NCI-H748 treated with DMSO at 0.1 percent for 48 hours (cell line): ENCODE measurements around the gene GRAMD1A.

ENCODE experiments used
- DNase-seq: peaks from one replicate; lab custom pipeline; 2025; lab: John Stamatoyannopoulos, UW

Gene GRAMD1A

GRCh38 chr19:35055715-35056179, 55.6 kb downstream of the GRAMD1A start:
- peak; percentile 32 for DNase-seq

DNA sequence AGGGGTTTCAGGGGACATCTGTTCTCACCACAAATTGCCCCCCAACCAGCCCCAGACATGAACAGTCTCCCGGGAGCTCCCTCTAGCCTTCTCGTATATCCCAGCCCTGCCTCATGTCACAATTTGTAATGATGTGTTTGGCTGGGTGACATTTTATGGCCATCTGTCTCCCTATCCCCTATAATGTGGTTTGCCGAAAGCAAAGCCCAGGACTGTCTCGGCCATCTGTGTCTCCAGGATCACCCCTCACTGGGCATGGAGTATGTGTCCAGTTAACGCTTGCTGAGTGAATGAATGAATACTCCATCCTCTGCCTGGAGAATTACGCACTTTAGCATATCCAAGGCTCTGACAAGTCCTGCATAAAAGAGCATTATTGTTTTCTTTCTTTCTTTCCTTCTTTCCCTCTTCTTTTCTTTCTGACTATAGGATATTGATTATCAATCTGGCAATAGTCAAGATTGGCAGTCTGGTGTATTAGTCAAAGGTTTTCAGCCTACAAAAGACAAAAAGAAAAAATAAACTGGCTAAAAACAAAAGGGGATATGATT, 56.5 kb downstream of the GRAMD1A start:
- DNase-seq, result no peak

DNA sequence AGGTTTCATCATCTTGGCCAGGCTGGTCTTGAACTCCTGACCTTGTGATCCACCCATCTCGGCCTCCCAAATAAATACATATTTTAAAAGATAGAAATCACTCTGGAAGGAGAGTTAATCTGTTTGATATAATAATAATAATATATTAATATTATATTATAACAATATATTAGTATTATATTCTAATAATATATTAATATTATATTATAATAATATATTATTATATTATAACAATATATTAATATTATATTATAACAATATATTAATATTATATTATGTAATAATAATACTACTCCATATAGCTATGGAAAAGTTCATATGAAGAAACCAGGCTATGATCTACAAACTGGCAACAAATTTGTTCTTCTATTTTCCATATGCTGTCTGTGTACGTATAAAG, 58.2 kb downstream of the GRAMD1A start:
- no peak for DNase-seq

DNA sequence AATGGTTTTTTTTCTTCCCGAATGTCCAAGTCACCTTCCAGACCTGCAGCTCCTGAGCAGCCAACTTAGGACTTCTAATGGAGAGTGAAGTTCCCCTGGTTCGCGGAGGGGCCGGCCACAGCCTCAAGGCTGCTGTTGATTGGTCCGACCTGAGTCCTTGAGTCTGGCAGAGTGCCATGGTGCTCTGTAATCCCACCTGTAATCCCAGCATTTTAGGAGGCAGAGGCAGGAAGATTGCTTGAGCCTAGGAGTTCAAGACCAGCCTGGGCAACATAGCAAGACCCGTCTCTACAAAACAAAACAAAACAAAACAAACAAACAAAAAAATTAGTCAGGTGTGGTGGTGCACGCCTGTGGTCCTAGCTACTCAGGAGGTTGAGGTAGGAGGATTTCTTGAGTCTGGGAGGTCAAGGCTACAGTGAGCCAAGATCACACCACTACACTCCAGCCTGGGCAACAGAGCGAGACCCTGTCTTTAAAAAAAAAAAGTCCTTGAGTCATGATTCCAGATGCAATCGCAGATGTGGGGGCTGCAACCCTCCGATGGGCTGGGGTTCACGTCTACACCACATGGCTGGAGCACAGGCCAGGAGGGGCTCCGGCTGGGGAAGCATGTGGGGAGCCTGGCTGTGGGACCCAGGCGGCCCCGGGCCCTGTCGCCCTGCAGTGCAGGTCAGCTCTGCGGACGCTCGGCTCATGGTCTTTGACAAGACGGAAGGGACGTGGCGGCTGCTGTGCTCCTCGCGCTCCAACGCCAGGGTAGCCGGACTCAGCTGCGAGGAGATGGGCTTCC, 59.1 kb downstream of the GRAMD1A start:
- DNase-seq, result no peak

DNA sequence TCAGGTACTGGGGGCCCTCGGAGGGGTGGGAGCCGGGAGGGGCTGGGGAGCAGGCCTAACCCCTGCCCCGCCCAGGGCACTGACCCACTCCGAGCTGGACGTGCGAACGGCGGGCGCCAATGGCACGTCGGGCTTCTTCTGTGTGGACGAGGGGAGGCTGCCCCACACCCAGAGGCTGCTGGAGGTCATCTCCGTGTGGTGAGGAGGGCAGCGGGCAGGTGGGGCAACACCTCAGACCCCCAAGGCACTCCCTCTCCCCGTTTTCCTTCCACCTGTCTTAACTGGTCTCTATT, 59.6 kb downstream of the GRAMD1A start:
- DNase-seq, result no peak

GRCh38 chr19:35060160-35060855, 60.2 kb downstream of the GRAMD1A start:
- no peak for DNase-seq

GRCh38 chr19:35061583-35062373, 61.7 kb downstream of the GRAMD1A start:
- no peak for DNase-seq

DNA sequence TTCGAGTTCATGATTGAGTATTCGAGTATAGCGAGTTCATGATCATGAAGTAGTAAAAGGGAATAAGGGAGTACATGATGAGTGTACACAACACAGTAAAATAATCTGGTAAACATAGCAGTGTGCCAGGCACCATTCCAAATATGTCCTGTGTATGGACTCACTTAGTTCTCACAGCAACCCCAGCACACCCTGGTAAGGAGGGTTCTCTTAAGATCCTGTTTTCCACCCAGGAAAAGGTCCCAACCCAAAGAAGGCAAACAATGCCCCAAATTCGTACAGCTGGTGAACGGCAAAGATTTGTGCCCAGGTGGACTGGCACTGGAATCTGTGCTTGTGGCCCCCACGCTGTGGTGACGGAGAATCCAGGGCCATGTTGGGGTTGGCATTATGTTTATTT, 62.8 kb downstream of the GRAMD1A start:
- no peak for DNase-seq

- no peak for DNase-seq
Observed at GRCh38 chr19:35063940-35064818, 64.1 kb downstream of the GRAMD1A start.

GRCh38 chr19:35065574-35065973, 65.5 kb downstream of the GRAMD1A start:
- no peak for DNase-seq

DNA sequence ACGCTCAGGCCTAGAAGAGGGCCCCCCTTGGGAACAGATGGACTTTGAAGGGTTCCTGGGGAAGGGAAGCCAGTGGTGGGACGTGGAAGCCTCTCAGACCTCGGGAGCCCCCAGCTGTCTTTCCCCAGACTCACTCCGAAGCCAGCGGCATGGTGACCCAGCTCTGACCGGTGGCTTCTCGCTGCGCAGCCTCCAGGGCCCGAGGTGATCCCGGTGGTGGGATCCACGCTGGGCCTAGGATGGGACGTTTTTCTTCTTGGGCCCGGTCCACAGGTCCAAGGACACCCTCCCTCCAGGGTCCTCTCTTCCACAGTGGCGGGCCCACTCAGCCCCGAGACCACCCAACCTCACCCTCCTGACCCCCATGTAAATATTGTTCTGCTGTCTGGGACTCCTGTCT, 66.0 kb downstream of the GRAMD1A start:
- no peak for DNase-seq

GRCh38 chr19:35066691-35067563, 66.8 kb downstream of the GRAMD1A start:
- DNase-seq, result peak; percentile 41

DNA sequence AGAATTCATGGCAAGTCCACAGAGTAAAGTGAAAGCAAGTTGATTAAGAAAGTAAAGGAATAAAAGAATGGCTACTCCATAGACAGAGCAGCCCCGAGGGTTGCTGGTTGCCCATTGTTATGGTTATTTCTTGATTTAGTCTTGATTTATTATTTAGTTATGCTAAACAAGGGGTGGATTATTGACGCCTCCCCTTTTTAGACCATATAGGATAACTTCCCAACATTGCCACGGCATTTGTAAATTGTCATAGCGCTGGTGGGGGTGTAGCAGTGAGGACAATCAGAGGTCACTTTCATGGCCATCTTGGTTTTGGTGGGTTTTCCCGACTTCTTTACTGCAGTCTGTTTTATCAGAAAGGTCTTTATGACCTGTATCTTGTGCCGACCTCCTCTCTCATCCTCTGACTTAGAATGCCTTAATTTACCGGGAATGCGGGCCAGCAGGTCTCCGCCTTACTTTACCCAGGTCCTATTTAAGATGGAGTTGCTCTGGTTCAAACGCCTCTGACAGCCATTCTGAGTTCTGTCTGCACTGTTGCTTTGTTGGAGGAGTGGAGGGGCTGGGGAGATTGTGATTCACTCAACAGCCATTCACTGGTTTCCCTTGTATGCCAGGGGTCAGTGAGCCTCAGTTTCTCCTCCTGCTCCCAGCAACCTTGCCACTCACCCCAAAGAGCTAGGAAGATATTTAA, 69.0 kb downstream of the GRAMD1A start:
- DNase-seq, result no peak

- no peak for DNase-seq
Observed at GRCh38 chr19:35069696-35070095, 69.6 kb downstream of the GRAMD1A start.

- no peak for DNase-seq
Observed at GRCh38 chr19:35070471-35070870, 70.3 kb downstream of the GRAMD1A start.

GRCh38 chr19:35073516-35073915, 73.4 kb downstream of the GRAMD1A start:
- DNase-seq, result no peak

DNA sequence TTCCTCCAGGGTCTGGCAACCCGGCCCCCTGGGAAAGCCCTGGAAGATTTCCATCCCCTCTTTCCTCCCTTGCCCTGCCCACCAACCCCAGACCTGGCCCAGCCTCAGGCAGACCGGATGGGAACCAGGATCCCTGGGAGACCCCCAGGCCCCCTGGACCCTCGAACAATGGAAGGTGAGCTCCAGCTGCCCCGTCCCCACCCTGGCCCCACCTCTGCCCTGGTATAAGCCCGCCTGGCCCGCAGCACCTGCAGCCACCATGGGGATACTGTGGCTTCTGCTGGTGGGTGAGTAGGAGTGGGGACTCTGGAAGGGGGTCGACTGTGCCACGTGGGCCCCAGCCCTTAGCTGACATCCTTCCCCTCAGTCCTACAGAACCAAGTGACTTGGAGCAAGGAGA, 73.8 kb downstream of the GRAMD1A start:
- DNase-seq, result no peak

- no peak for DNase-seq
Observed at GRCh38 chr19:35074426-35075201, 74.5 kb downstream of the GRAMD1A start.
